Lower leg skin (tissue), 4 donors: ENCODE results near the gene DHRS2. TPM values are rescaled to one million over a fixed set of nuclear protein-coding genes. Genes with fewer than 3 reads are reported as not detected.
A peak's percentile ranks its signal among the peaks of the same experiment; 100 is the strongest.

ENCODE experiments used
- DNase-seq, 2 donors: peaks; one replicate each; pipeline ENCODE4 v3.0.0-alpha.2; 2019; ENCODE audit warnings: low spot score in 2 of 2
- H3K4me3 ChIP-seq: fragments of 200-600 bp; sonication (generic); 2 replicates; pipeline ENCODE4 v1.5.1; 2017; ENCODE audit warnings: mild to moderate bottlenecking, low read depth; ENCODE audit not compliant: poor library complexity, severe bottlenecking
- POLR2A ChIP-seq, 2 donors: fragments of 450-650 bp; IDR thresholded peaks; one replicate each; pipeline ENCODE4 v1.6.1; 2016 to 2017; ENCODE audit warnings: antibody characterized with exemption in 2 of 2, mild to moderate bottlenecking in 1 of 2, moderate library complexity in 1 of 2
- WGBS, 2 donors: methylation state at CpG; one replicate each; pipeline ENCODE4 v1.1.5; 2018; 5-methylcytosine and 5-hydroxymethylcytosine counted together
- intact Hi-C: fragments of 100-400 bp; cut with DNase I; formaldehyde crosslinking; loops from one replicate; pipeline ENCODE4 v1.15.0; 2023; ENCODE audit warnings: low total_unique reads
- total RNA-seq, 4 donors: library from RNA; depleted of rRNA; stranded (reverse); fragments of >200 nt; gene quantifications; one replicate each; pipeline ENCODE4 v1.1.0, GENCODE V29; 2016
- TF ChIP-seq, protein P1 (sequence below), 3 donors: fragments of 450-650 bp; IDR thresholded peaks; one replicate each; pipeline ENCODE4 v1.5.1; 2016; ENCODE audit warnings: antibody characterized with exemption in 3 of 3, mild to moderate bottlenecking in 3 of 3, moderate library complexity in 2 of 3

Gene DHRS2
- total RNA-seq, 4 donors from 2014 or later: 1.9 to 6.0 TPM; not detected in 2

DNA sequence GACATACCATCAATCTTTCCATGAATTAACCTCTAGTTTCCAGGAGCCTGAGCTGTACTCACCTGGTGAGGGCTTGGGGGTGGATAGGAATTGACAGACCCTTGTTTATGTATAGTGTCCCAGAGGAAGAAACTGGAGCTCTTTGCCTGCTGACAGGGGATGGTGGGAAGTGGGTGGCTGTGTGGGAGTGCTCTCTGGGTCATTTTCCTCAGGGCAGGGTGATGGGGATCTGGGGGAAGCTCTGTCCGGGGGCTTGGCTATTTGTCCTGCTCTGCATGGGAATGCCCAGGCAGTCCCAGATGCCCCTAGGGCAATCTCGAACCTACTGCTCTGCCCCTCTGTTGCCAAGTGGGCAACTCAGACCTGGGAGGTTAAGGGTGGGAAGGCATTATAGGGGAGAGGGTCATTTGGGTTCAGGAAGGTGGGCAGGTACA, 21.8 kb upstream of the DHRS2 start:
- no peak overlapping the region for H3K4me3 ChIP-seq
- WGBS, 2 donors: 43 to 58% methylated on average over 2 of the region's 2 CpGs
- DNase-seq: peak in 1 of 2 donors; percentile 49
- TF ChIP-seq, protein P1, sequence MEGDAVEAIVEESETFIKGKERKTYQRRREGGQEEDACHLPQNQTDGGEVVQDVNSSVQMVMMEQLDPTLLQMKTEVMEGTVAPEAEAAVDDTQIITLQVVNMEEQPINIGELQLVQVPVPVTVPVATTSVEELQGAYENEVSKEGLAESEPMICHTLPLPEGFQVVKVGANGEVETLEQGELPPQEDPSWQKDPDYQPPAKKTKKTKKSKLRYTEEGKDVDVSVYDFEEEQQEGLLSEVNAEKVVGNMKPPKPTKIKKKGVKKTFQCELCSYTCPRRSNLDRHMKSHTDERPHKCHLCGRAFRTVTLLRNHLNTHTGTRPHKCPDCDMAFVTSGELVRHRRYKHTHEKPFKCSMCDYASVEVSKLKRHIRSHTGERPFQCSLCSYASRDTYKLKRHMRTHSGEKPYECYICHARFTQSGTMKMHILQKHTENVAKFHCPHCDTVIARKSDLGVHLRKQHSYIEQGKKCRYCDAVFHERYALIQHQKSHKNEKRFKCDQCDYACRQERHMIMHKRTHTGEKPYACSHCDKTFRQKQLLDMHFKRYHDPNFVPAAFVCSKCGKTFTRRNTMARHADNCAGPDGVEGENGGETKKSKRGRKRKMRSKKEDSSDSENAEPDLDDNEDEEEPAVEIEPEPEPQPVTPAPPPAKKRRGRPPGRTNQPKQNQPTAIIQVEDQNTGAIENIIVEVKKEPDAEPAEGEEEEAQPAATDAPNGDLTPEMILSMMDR (IDR thresholded peaks at IDR 0.05): no peak
- TF ChIP-seq POLR2A (IDR thresholded peaks at IDR 0.05): no peak
- intact Hi-C loops: no loop called here

- intact Hi-C loops: no loop called here
- DNase-seq: no peak
- TF ChIP-seq, protein P1 (IDR thresholded peaks at IDR 0.05): no peak
- no peak for TF ChIP-seq POLR2A (IDR thresholded peaks at IDR 0.05)
- H3K4me3 ChIP-seq: no peak overlapping the region
- 58 to 71% methylated on average over 5 of the region's 5 CpGs for WGBS, 2 donors
Measured at GRCh38 chr14:23615856-23616255, 20.3 kb upstream of the DHRS2 start.

GRCh38 chr14:23617539-23617938, 18.6 kb upstream of the DHRS2 start:
- intact Hi-C loops: no loop called here
- WGBS, 2 donors: 79 to 86% methylated on average over 1 of the region's 1 CpG
- no peak overlapping the region for H3K4me3 ChIP-seq
- DNase-seq: no peak
- no peak for TF ChIP-seq POLR2A (IDR thresholded peaks at IDR 0.05)
- TF ChIP-seq, protein P1 (IDR thresholded peaks at IDR 0.05): no peak

DNA sequence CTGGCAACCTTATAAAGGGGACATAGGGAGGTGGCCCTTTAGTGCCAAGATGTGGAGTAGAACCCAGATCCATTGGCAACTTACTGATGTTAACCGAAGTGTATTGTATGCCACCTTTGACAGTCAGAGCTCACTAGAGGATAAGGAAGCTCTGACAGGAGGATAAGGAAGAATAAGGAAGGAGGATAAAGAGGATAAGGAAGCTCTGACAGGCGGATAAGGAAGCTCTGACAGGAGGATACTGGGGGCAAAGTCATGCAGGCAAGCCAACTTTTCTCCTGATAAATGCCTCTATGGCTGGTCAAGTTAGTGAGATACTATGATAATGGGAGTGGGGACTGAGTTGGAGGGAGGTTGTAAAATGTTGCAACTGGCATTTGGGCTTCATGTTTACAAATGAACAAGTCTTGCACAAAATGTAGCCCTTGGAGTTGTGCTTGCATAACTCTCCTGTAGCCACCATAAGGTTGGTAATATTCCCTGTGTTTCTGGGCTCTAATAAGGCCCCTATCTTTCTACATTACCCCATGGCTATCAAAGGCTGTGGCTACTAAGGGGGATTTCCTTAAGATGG, 17.7 kb upstream of the DHRS2 start:
- intact Hi-C loops: no loop called here
- TF ChIP-seq, protein P1 (IDR thresholded peaks at IDR 0.05): no peak
- TF ChIP-seq POLR2A (IDR thresholded peaks at IDR 0.05): no peak
- DNase-seq: peak in 1 of 2 donors; percentile 3
- no peak overlapping the region for H3K4me3 ChIP-seq
- 76 to 84% methylated on average over 2 of the region's 2 CpGs for WGBS, 2 donors

- DNase-seq: peak in 1 of 2 donors; percentile 43
- intact Hi-C loops: no loop called here
- no peak for TF ChIP-seq POLR2A (IDR thresholded peaks at IDR 0.05)
- TF ChIP-seq, protein P1 (IDR thresholded peaks at IDR 0.05): no peak
- 78 to 87% methylated on average over 3 of the region's 3 CpGs for WGBS, 2 donors
- H3K4me3 ChIP-seq: no peak overlapping the region
Measured at GRCh38 chr14:23620177-23620702, 15.9 kb upstream of the DHRS2 start.
